B cell (primary cell): ENCODE results near the gene XYLB. TPM values are rescaled to one million over a fixed set of nuclear protein-coding genes. Genes with fewer than 3 reads are reported as not detected.
A peak's percentile ranks its signal among the peaks of the same experiment; 100 is the strongest.

Experiments used
- ATAC-seq: fragments of 200-7000 bp; cut with Tn5 transposase; one replicate; pipeline ENCODE4 v1.10.0; 2021; ENCODE audit warnings: low read depth, mild to moderate bottlenecking, moderate number of reproducible peaks, moderate library complexity
- CTCF ChIA-PET: fragments of 350-600 bp; sonication (Branson Sonifier 250); formaldehyde crosslinking; loops from one replicate; lab custom pipeline; 2021; ENCODE audit warnings: antibody characterized with exemption, inconsistent platforms; lab: Charles Lee
- POLR2A ChIA-PET: fragments of 350-600 bp; sonication (Branson Sonifier 250); formaldehyde crosslinking; loops from one replicate; lab custom pipeline; 2021; ENCODE audit warnings: antibody characterized with exemption; lab: Charles Lee
- DNase-seq: peaks from one replicate; pipeline ENCODE4 v3.0.0; 2013
- H2AFZ ChIP-seq: 2 replicates; pipeline ENCODE4 v1.6.1; 2012; ENCODE audit warnings: mild to moderate bottlenecking, low read depth, low read length; ENCODE audit not compliant: insufficient read depth, poor library complexity, severe bottlenecking
- H3K27ac ChIP-seq, 2 donors: 1 replicate in 1 of 2; 2 replicates in 1 of 2; pipeline ENCODE4 v1.5.1; 2012 to 2013; ENCODE audit warnings: low read length in 2 of 2, mild to moderate bottlenecking in 2 of 2, moderate library complexity in 1 of 2
- H3K27me3 ChIP-seq, 4 experiments: fragments of 200-600 bp in 1 of 4; sonication (generic) in 1 of 4; replicated peaks in 1 of 4; 1 replicate in 2 of 4; 2 replicates in 2 of 4; pipeline versions ENCODE4 v1.6.1 to v1.7.0; 2013 to 2016; ENCODE audit warnings: low read length in 3 of 4, mild to moderate bottlenecking in 2 of 4, mixed read lengths in 1 of 4, moderate library complexity in 1 of 4; ENCODE audit not compliant: insufficient read depth in 4 of 4, control insufficient read depth in 3 of 4; ENCODE audit errors: control extremely low read depth in 1 of 4
- H3K36me3 ChIP-seq, 2 experiments: replicated peaks in 1 of 2; 1 replicate in 1 of 2; 2 replicates in 1 of 2; pipeline versions ENCODE4 v1.6.1 to v1.7.1; 2013; ENCODE audit warnings: low read length in 1 of 2; ENCODE audit not compliant: insufficient read depth in 2 of 2, control insufficient read depth in 1 of 2; ENCODE audit errors: control extremely low read depth in 1 of 2, extremely low read depth in 1 of 2
- H3K4me1 ChIP-seq, 2 donors: fragments of 200-600 bp in 1 of 2; sonication (generic) in 1 of 2; 1 replicate in 1 of 2; 2 replicates in 1 of 2; pipeline versions ENCODE4 v1.5.1 to v1.6.1; 2013 to 2017; ENCODE audit warnings: low read length in 2 of 2; ENCODE audit not compliant: control insufficient read depth in 2 of 2, insufficient read depth in 2 of 2
- H3K4me2 ChIP-seq: replicated peaks from 2 replicates; pipeline ENCODE3; 2012; ENCODE audit warnings: mild to moderate bottlenecking, low read depth, low read length; ENCODE audit not compliant: poor library complexity, severe bottlenecking
- H3K4me3 ChIP-seq, 5 experiments: fragments of 200-600 bp in 1 of 5; sonication (generic) in 1 of 5; 1 replicate in 3 of 5; 2 replicates in 2 of 5; pipeline versions ENCODE4 v1.5.1 to v1.7.0; 2011 to 2016; ENCODE audit warnings: low read length in 4 of 5, mild to moderate bottlenecking in 4 of 5, low read depth in 2 of 5, control low read depth in 1 of 5, moderate library complexity in 1 of 5; ENCODE audit not compliant: insufficient read depth in 1 of 5; ENCODE audit errors: control extremely low read depth in 1 of 5, extremely low read depth in 1 of 5
- H3K79me2 ChIP-seq: fragments of 200-600 bp; sonication (generic); one replicate; pipeline ENCODE4 v1.6.0; 2016; ENCODE audit warnings: low read length; ENCODE audit not compliant: control insufficient read depth, insufficient read depth
- H3K9ac ChIP-seq: fragments of 200-600 bp; sonication (generic); 2 replicates; pipeline ENCODE4 v1.6.1; 2017; ENCODE audit warnings: mild to moderate bottlenecking, low read length, moderate library complexity
- H3K9me3 ChIP-seq, 3 donors: one replicate each; pipeline versions ENCODE4 v1.6.1 to v1.7.1; 2013; ENCODE audit warnings: low read length in 2 of 3; ENCODE audit not compliant: control insufficient read depth in 2 of 3, insufficient read depth in 1 of 3; ENCODE audit errors: control extremely low read depth in 1 of 3
- H4K20me1 ChIP-seq: 2 replicates; pipeline ENCODE4 v1.6.0; 2012; ENCODE audit warnings: mild to moderate bottlenecking, low read length; ENCODE audit not compliant: insufficient read depth, control insufficient read depth, poor library complexity, severe bottlenecking
- H3K27ac Mint-ChIP-seq: one replicate; pipeline ENCODE4 v1.8.0; 2021; ENCODE audit warnings: mixed read lengths
- H3K27me3 Mint-ChIP-seq: one replicate; pipeline ENCODE4 v1.8.0; 2021; ENCODE audit warnings: mixed read lengths
- H3K4me1 Mint-ChIP-seq: one replicate; pipeline ENCODE4 v1.8.0; 2021; ENCODE audit warnings: mixed read lengths
- H3K4me3 Mint-ChIP-seq: one replicate; pipeline ENCODE4 v1.8.0; 2021; ENCODE audit warnings: mixed read lengths
- H3K9me3 Mint-ChIP-seq: one replicate; pipeline ENCODE4 v1.8.0; 2022; ENCODE audit warnings: mixed read lengths; ENCODE audit not compliant: insufficient read depth
- EZH2 ChIP-seq: IDR thresholded peaks from 2 replicates; pipeline ENCODE4 v1.6.1; 2012; ENCODE audit warnings: borderline replicate concordance, low read depth, mild to moderate bottlenecking, moderate library complexity, low read length; ENCODE audit not compliant: insufficient read depth, poor library complexity, severe bottlenecking
- WGBS: methylation state at CpG from one replicate; pipeline ENCODE4 v1.1.5; 2013; ENCODE audit warnings: missing lambda C conversion rate; ENCODE audit not compliant: insufficient coverage; 5-methylcytosine and 5-hydroxymethylcytosine counted together
- intact Hi-C: fragments of 100-400 bp; cut with micrococcal nuclease; formaldehyde crosslinking; loops from one replicate; pipeline ENCODE4 v1.10.0; 2022
- polyA plus RNA-seq: library from polyadenylated mRNA; depleted of rRNA; stranded (reverse); fragments of >200 nt; gene quantifications from 2 replicates; pipeline ENCODE4 v1.2.3, GENCODE V29; 2012
- total RNA-seq, 2 donors: library from RNA; stranded (reverse); fragments of 120-200 nt in 1 of 2; gene quantifications; 1 replicate in 1 of 2; 2 replicates in 1 of 2; pipeline versions ENCODE4 v1.2.3 to v1.2.4, GENCODE V29; 2013 to 2022
- TF ChIP-seq, protein P1 (sequence below): fragments of 200-600 bp; IDR thresholded peaks from one replicate; pipeline ENCODE4 v1.8.0; 2022; ENCODE audit warnings: antibody characterized with exemption, mild to moderate bottlenecking

The XYLB gene
- total and polyA plus RNA-seq, 2 donors (not counting 1 experiment from before 2014, with no cell fraction given), result 0.19 to 0.71 TPM

DNA sequence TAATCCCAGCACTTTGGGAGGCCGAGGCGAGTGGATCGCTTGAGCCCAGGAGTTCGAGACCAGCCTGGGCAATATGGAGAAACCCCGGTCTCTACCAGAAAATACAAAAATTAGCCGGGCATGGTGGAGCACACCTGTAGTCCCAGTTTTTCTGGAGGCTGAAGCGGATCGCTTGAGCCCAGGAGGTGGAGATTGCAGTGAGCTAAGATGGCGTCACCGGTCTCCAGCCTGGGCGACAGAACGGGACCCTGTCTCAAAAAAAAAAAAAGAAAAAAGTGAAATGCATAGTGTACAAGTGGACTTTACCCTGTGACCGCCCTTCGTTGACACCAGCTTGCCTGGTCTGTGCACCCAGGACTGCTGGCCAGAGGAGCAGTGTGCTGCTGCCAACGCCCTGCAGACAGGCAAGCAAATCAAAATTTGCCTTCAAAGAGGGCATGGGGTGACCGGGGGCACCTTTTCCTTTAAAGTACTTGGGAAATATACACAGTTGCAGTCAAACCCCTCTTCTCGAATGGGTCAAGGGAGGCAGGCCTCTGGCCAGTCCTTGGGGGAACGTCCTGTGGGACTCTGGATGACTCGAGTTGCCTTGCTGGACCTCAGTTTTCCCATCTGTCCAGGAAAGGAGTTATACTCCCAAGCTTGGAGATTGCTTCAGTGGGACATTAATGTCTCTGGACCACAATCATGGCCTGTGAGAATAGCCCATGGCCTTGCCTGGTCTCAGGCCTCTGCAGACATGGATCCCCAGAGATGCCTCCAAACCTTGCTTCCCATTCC lies 1.0 kb downstream of the XYLB start:
- H3K27me3 Mint-ChIP-seq, result peaks cover 2% of the 10 kb centered on the region
- POLR2A ChIA-PET, result no interaction called here
- no peak for ATAC-seq

More for the DNA sequence above, 1.0 kb downstream of the XYLB start:
- Histone ChIP-seq H3K79me2 (no peaks in the 10 kb centered on the region), H2AFZ (peak overlapping the region; percentile 82), H3K9ac (peak overlapping the region; percentile 62), H3K4me2 (peak overlapping the region; percentile 80), H3K4me1 (peaks cover 0 to 10% of the 10 kb centered on the region in 2 donors), H3K4me3 (peak overlapping the region in 3 of 5 experiments; percentile 30 to 68 (median 64)), H4K20me1 (no peaks in the 10 kb centered on the region), H3K27ac (no peak overlapping the region), H3K36me3 (no peaks in the 10 kb centered on the region), H3K27me3 (no peaks in the 10 kb centered on the region), H3K9me3 (peaks cover 0 to 5% (median 0%) of the 10 kb centered on the region in 3 donors)
- CTCF ChIA-PET, result interaction anchor here (0.6 to 3.8 kb wide), 8 partner anchors 12 to 373 kb away, joined by 3 to 34 read pairs (median 4); no protein-coding TSS in a partner anchor
- H3K4me3 Mint-ChIP-seq, result no peak overlapping the region
- H3K9me3 Mint-ChIP-seq, result no peaks in the 10 kb centered on the region
- peaks cover 5% of the 10 kb centered on the region for H3K4me1 Mint-ChIP-seq
- WGBS, result 94% methylated on average over 19 of the region's 19 CpGs
- intact Hi-C loops, result loop anchor here (2.0 to 10.0 kb wide), 5 partner anchors 107 to 229 kb away; partner anchors contain the start of genes ACAA1, ACVR2B, MYD88 and OXSR1
- H3K27ac Mint-ChIP-seq, result no peak overlapping the region
- no peak for DNase-seq
- TF ChIP-seq, protein P1, sequence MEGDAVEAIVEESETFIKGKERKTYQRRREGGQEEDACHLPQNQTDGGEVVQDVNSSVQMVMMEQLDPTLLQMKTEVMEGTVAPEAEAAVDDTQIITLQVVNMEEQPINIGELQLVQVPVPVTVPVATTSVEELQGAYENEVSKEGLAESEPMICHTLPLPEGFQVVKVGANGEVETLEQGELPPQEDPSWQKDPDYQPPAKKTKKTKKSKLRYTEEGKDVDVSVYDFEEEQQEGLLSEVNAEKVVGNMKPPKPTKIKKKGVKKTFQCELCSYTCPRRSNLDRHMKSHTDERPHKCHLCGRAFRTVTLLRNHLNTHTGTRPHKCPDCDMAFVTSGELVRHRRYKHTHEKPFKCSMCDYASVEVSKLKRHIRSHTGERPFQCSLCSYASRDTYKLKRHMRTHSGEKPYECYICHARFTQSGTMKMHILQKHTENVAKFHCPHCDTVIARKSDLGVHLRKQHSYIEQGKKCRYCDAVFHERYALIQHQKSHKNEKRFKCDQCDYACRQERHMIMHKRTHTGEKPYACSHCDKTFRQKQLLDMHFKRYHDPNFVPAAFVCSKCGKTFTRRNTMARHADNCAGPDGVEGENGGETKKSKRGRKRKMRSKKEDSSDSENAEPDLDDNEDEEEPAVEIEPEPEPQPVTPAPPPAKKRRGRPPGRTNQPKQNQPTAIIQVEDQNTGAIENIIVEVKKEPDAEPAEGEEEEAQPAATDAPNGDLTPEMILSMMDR, result no peak
- no peak for TF ChIP-seq EZH2
